ENCODE results near the gene CCSER2. TPM values are rescaled to one million over a fixed set of nuclear protein-coding genes. Genes with fewer than 3 reads are reported as not detected.

The CCSER2 gene
- total and polyA plus RNA-seq, 12 donors, result 8.3 to 63.9 (median 38.1) TPM

DNA sequence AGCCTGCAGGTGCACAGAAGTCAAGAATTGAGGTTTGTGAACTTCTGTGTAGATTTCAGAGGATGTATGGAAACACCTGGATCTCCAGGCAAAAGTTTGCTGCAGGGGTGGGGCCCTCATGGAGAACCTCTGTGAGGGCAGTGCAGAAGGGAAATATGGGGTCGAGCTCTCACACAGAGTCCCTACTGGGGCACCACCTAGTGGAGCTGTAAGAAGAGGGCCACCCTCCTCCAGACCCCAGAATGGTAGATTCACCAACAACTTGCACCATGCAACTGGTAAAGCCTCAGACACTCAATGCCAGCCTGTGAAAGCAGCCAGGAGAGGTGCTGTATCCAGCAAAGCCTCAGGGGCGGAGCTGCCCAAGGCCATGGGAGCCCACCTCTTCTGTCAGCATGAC is 205.8 kb downstream of the CCSER2 start:
- 66 to 73% (median 70%) methylated on average over 2 of the region's 2 CpGs for WGBS, 4 donors
- Histone ChIP-seq H3K27ac (no peak overlapping the region), H3K27me3 (no peaks in the 10 kb centered on the region), H3K9me3 (replicated peaks in 1 of 3) (no peaks in the 10 kb centered on the region), H3K4me3 (no peak overlapping the region), H3K4me1 (replicated peaks in 1 of 2) (no peaks in the 10 kb centered on the region), H3K36me3 (replicated peaks in 1 of 2) (no peaks in the 10 kb centered on the region)
- TF ChIP-seq, protein P1, sequence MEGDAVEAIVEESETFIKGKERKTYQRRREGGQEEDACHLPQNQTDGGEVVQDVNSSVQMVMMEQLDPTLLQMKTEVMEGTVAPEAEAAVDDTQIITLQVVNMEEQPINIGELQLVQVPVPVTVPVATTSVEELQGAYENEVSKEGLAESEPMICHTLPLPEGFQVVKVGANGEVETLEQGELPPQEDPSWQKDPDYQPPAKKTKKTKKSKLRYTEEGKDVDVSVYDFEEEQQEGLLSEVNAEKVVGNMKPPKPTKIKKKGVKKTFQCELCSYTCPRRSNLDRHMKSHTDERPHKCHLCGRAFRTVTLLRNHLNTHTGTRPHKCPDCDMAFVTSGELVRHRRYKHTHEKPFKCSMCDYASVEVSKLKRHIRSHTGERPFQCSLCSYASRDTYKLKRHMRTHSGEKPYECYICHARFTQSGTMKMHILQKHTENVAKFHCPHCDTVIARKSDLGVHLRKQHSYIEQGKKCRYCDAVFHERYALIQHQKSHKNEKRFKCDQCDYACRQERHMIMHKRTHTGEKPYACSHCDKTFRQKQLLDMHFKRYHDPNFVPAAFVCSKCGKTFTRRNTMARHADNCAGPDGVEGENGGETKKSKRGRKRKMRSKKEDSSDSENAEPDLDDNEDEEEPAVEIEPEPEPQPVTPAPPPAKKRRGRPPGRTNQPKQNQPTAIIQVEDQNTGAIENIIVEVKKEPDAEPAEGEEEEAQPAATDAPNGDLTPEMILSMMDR (IDR thresholded peaks at IDR 0.05), result no peak
- no peak for TF ChIP-seq POLR2A (IDR thresholded peaks at IDR 0.05)
- no peak for DNase-seq
- intact Hi-C loops (cut with DNase I), result loop anchor here in 1 of 2 donors (10.0 kb wide), 1 partner anchor 159 kb away; no protein-coding TSS in a partner anchor

DNA sequence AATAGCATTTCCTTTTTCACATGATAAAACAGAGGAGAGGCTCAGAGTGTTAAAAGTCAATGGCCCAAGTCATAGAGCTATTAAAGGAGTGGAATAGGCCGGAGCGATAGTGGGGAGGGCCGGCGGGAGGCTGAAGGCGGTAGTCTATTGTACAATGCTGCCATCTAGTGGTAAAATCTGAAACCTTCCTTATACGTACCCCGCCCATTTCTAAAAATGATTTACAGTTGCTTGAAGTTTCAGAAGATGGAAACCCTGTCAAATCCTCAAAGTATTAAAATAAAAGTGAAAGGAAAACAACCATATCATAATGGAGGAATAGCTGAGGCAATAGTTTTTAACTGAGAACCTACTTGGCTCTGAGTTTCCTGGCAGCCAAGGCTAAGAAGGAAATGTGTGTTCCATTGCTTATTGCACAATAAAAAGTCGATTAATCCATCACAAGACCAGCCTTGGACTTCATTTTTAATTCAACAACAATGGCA is 209.1 kb downstream of the CCSER2 start:
- no peak overlapping the region for H3K27ac ChIP-seq
- H3K27me3 ChIP-seq, result peaks cover 13% of the 10 kb centered on the region
- TF ChIP-seq, protein P1 (IDR thresholded peaks at IDR 0.05), result peak; percentile 81 to 91 (median 88)
- no peak for TF ChIP-seq POLR2A (IDR thresholded peaks at IDR 0.05)
- intact Hi-C loops (cut with DNase I), result loop anchor here (5.0 to 10.0 kb wide), 3 partner anchors 163 to 270 kb away; no protein-coding TSS in a partner anchor
- peak; percentile 34 to 76 (median 62) for DNase-seq
- H3K9me3 ChIP-seq (replicated peaks in 1 of 3), result no peaks in the 10 kb centered on the region
- WGBS, 4 donors, result 6 to 10% (median 7%) methylated on average over 8 of the region's 8 CpGs
- H3K4me3 ChIP-seq, result no peak overlapping the region
- peaks cover 5 to 6% of the 10 kb centered on the region in 2 donors for H3K4me1 ChIP-seq (replicated peaks in 1 of 2)
- H3K36me3 ChIP-seq (replicated peaks in 1 of 2), result no peaks in the 10 kb centered on the region

DNA sequence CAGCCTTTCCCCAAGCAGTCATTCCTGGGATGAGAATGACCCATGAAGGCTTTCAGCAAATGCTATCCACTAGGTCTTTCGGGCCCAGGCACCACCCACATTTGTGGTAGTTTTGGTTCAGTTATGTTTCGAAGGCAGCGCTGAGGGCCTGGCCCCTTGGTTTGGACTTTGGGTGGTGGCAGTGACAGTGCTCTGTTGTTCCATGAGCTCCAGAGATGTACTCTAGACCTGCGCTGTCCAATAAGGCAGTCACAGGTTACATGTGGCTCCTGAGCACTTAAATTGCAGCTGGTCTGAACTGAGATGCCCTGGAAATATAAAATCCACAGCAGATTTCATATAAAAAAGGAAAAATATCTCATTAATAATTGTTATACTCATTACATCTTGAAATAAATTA is 209.6 kb downstream of the CCSER2 start:
- H3K9me3 ChIP-seq (replicated peaks in 1 of 3), result no peaks in the 10 kb centered on the region
- TF ChIP-seq, protein P1 (IDR thresholded peaks at IDR 0.05), result no peak
- no peak for TF ChIP-seq POLR2A (IDR thresholded peaks at IDR 0.05)
- no peak overlapping the region for H3K4me3 ChIP-seq
- WGBS, 4 donors, result 77 to 89% (median 83%) methylated on average over 2 to 4 of the region's 4 CpGs
- no peak for DNase-seq
- H3K27me3 ChIP-seq, result peaks cover 13% of the 10 kb centered on the region
- no peaks in the 10 kb centered on the region for H3K36me3 ChIP-seq (replicated peaks in 1 of 2)
- H3K4me1 ChIP-seq (replicated peaks in 1 of 2), result peaks cover 5 to 6% of the 10 kb centered on the region in 2 donors
- no peak overlapping the region for H3K27ac ChIP-seq
- intact Hi-C loops (cut with DNase I), result loop anchor here (2.0 to 10.0 kb wide), 4 partner anchors 163 to 273 kb away; no protein-coding TSS in a partner anchor

DNA sequence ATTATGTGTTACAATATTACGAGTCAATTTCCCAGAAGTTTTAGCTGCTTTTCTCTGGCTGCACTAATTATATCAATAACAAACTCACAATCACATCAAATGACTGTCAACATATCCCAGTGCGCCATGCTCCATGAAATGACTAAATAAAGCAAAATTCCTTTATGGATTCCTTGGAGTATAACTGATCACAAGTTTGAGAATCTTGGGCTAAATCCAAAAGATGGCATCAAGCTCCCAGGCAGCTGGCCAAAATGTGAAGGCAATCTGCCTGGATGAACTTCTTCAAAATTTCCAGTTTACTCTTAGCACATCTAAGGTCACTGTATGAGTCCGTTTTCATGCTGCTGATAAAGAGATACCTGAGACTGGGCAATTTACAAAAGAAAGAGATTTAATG is 210.8 kb downstream of the CCSER2 start:
- intact Hi-C loops (cut with DNase I), result loop anchor here (2.0 to 10.0 kb wide), 4 partner anchors 164 to 274 kb away; no protein-coding TSS in a partner anchor
- H3K4me3 ChIP-seq, result no peak overlapping the region
- H3K9me3 ChIP-seq (replicated peaks in 1 of 3), result no peaks in the 10 kb centered on the region
- H3K27ac ChIP-seq, result no peak overlapping the region
- TF ChIP-seq POLR2A (IDR thresholded peaks at IDR 0.05), result no peak
- TF ChIP-seq, protein P1 (IDR thresholded peaks at IDR 0.05), result no peak
- 56 to 67% (median 60%) methylated on average over 3 of the region's 3 CpGs for WGBS, 4 donors
- H3K27me3 ChIP-seq, result peaks cover 13% of the 10 kb centered on the region
- no peaks in the 10 kb centered on the region for H3K36me3 ChIP-seq (replicated peaks in 1 of 2)
- peaks cover 5 to 6% of the 10 kb centered on the region in 2 donors for H3K4me1 ChIP-seq (replicated peaks in 1 of 2)
- DNase-seq, result peak in 6 of 7 donors; percentile 37 to 71 (median 53)

Measured in adrenal gland (tissue), 12 donors.